Measurements from ENCODE around the gene INO80B. TPM values are rescaled to one million over a fixed set of nuclear protein-coding genes. Genes with fewer than 3 reads are reported as not detected.

INO80B gene
- total RNA-seq, 6 donors from 2014 or later: 12.6 to 85.9 (median 32.5) TPM

DNA sequence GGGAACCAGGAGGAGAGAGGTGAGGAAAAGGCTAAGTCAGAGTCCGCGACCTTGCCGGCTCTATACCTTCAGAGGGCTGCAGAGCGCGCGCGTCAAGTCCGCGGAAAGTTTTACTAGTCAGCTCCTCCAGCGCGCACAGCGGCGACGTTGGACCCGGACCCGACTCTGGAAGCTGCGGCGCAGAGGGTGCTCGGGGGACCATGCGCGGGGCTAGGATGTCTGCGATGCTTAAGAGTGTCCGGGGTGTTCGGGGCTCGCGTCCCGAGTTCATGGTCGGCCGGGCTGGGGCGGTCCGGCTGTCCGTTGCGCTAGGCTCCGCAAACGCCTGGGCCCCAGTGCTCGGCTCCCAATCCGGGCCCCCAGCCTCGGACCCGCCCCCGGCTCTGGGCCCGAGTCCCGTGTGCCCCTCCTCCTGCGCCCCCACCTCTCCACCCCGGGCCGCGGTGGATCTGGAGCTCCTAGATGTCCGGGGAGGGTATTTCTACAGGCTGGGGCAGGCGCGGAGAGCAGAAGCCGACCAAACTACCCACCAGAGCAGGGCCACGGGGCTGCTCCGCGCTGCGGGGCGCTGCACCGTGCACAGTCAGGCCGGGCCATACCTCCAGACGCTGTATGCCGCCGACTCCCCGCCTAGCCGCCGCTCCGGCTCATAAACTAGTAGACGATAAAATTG lies 44.5 kb downstream of the INO80B start, which contains the start of gene LBX2:
TSS of gene LBX2 (minus strand) at position 337 of the 673 bp plus-strand sequence. CDS start at position 271, 66 bp downstream.
- Histone ChIP-seq H3K27me3 (peaks cover 0 to 38% (median 4%) of the 10 kb centered on the region in 4 donors), H3K4me1 (peaks cover 29 to 57% (median 45%) of the 10 kb centered on the region in 4 donors), H3K36me3 (peaks cover 0 to 3% (median 0%) of the 10 kb centered on the region in 4 donors), H3K27ac (peak within 1 kb of the TSS in 1 of 4 donors; percentile 61), H3K4me3 (peak within 1 kb of the TSS in 3 of 4 donors; percentile 50 to 51 (median 51)), H3K9me3 (no peaks in the 10 kb centered on the region)
- ATAC-seq (ENCODE audit: low FRiP score in 2 of 2) (peak in 1 of 2 donors; percentile 2), DNase-seq (peak in 1 of 2 donors; percentile 84)
- TF ChIP-seq POLR2A (IDR thresholded peaks at IDR 0.05) (no peak), EP300 (IDR thresholded peaks at IDR 0.05) (no peak), POLR2AphosphoS5 (IDR thresholded peaks at IDR 0.05) (no peak)
- TF ChIP-seq, protein P1, sequence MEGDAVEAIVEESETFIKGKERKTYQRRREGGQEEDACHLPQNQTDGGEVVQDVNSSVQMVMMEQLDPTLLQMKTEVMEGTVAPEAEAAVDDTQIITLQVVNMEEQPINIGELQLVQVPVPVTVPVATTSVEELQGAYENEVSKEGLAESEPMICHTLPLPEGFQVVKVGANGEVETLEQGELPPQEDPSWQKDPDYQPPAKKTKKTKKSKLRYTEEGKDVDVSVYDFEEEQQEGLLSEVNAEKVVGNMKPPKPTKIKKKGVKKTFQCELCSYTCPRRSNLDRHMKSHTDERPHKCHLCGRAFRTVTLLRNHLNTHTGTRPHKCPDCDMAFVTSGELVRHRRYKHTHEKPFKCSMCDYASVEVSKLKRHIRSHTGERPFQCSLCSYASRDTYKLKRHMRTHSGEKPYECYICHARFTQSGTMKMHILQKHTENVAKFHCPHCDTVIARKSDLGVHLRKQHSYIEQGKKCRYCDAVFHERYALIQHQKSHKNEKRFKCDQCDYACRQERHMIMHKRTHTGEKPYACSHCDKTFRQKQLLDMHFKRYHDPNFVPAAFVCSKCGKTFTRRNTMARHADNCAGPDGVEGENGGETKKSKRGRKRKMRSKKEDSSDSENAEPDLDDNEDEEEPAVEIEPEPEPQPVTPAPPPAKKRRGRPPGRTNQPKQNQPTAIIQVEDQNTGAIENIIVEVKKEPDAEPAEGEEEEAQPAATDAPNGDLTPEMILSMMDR (IDR thresholded peaks at IDR 0.05): no peak
- 9 to 10% methylated on average over 3 to 37 of the region's 65 CpGs for WGBS, 2 donors

GRCh38 chr2:74499940-74500577 lies 45.2 kb downstream of the INO80B start:
- Histone ChIP-seq H3K36me3 (peaks cover 0 to 9% (median 4%) of the 10 kb centered on the region in 4 donors), H3K4me1 (peaks cover 32 to 63% (median 47%) of the 10 kb centered on the region in 4 donors), H3K27me3 (peaks cover 0 to 38% (median 4%) of the 10 kb centered on the region in 4 donors), H3K9me3 (no peaks in the 10 kb centered on the region), H3K4me3 (peak overlapping the region in 1 of 4 donors; percentile 51), H3K27ac (no peak overlapping the region)
- no peak for TF ChIP-seq POLR2A (IDR thresholded peaks at IDR 0.05)
- TF ChIP-seq POLR2AphosphoS5 (IDR thresholded peaks at IDR 0.05): no peak
- DNase-seq: no peak
- ATAC-seq (ENCODE audit: low FRiP score in 2 of 2): no peak
- 57 to 77% methylated on average over 13 to 14 of the region's 15 CpGs for WGBS, 2 donors

GRCh38 chr2:74500578-74500946 lies 45.7 kb downstream of the INO80B start:
- ATAC-seq (ENCODE audit: low FRiP score in 2 of 2): no peak
- peaks cover 0 to 14% (median 6%) of the 10 kb centered on the region in 4 donors for H3K36me3 ChIP-seq
- no peak for DNase-seq
- H3K4me1 ChIP-seq: peaks cover 37 to 68% (median 51%) of the 10 kb centered on the region in 4 donors
- H3K27me3 ChIP-seq: peaks cover 0 to 38% (median 4%) of the 10 kb centered on the region in 4 donors
- no peaks in the 10 kb centered on the region for H3K9me3 ChIP-seq
- H3K4me3 ChIP-seq: no peak overlapping the region
- no peak overlapping the region for H3K27ac ChIP-seq
- TF ChIP-seq EP300 (IDR thresholded peaks at IDR 0.05) (no peak), POLR2A (IDR thresholded peaks at IDR 0.05) (no peak), POLR2AphosphoS5 (IDR thresholded peaks at IDR 0.05) (no peak)
- TF ChIP-seq, protein P1 (IDR thresholded peaks at IDR 0.05): no peak

DNA sequence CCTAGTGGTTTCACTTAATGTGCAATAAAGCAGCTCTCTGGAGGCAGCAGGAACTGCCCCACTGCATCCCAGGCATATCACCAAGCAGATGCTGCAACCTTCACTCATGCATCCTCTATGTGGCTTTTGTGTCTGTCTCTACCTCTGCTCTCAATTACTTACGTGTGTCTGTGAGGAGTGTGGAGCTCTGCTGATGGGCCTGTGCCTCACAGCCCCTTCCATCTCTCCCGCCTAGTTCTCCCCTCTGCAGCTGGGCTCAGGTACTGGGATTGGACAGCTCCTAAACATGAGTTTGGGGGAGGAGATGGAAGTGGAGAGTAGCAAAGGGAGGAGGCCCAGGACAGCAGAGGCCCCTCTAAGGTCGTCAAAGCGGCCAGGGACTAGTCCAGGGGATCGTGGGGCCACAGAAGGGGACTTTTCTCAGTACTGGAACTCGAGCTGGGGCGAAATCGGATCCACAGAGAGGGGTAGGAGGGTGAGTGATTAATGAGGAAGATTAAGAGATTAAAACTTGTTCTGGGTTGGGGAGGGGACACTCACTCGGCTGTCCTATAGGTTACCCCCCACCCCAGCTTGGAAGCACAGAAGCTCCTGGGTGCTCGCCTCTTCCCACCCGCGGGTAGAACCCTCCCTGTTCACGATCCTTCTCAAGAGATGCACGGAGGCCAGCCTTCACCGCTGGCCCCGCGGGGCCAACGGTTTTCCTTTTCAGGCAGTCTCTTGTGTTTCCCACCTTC lies 46.6 kb downstream of the INO80B start:
- Histone ChIP-seq H3K27me3 (peaks cover 0 to 38% (median 4%) of the 10 kb centered on the region in 4 donors), H3K4me3 (peak overlapping the region in 1 of 4 donors; percentile 74), H3K27ac (no peak overlapping the region), H3K9me3 (no peaks in the 10 kb centered on the region), H3K4me1 (peaks cover 47 to 78% (median 61%) of the 10 kb centered on the region in 4 donors), H3K36me3 (peaks cover 0 to 22% (median 6%) of the 10 kb centered on the region in 4 donors)
- 84 to 85% methylated on average over 18 of the region's 18 CpGs for WGBS, 2 donors
- TF ChIP-seq EP300 (IDR thresholded peaks at IDR 0.05): no peak
- no peak for TF ChIP-seq POLR2AphosphoS5 (IDR thresholded peaks at IDR 0.05)
- no peak for TF ChIP-seq POLR2A (IDR thresholded peaks at IDR 0.05)
- TF ChIP-seq, protein P1 (IDR thresholded peaks at IDR 0.05): no peak
- ATAC-seq (ENCODE audit: low FRiP score in 2 of 2): no peak
- peak in 1 of 2 donors; percentile 46 for DNase-seq
